H9 (cell line): Measurements from ENCODE around the gene CXCR5. TPM values are rescaled to one million over a fixed set of nuclear protein-coding genes. Genes with fewer than 3 reads are reported as not detected.

Experiments
- DNase-seq: peaks from one replicate; pipeline ENCODE4 v3.0.0-alpha.2; 2017
- H2AFZ ChIP-seq: one replicate; pipeline ENCODE4 v1.6.1; 2013; ENCODE audit warnings: mild to moderate bottlenecking, low read length, control low read depth, moderate library complexity
- H2AK5ac ChIP-seq: 2 replicates; pipeline ENCODE4 v1.6.1; 2013; ENCODE audit warnings: low read length, control low read depth, mixed read lengths; ENCODE audit not compliant: insufficient read length
- H2BK120ac ChIP-seq: one replicate; pipeline ENCODE4 v1.6.1; 2013; ENCODE audit warnings: low read depth, mild to moderate bottlenecking, low read length, control low read depth, inconsistent platforms; ENCODE audit not compliant: poor library complexity, severe bottlenecking
- H2BK12ac ChIP-seq: 2 replicates; pipeline ENCODE4 v1.6.1; 2013; ENCODE audit warnings: low read length, control low read depth, mixed read lengths, low read depth; ENCODE audit not compliant: insufficient read length
- H2BK15ac ChIP-seq: 2 replicates; pipeline ENCODE4 v1.6.1; 2013; ENCODE audit warnings: low read depth, low read length, control low read depth
- H2BK20ac ChIP-seq: one replicate; pipeline ENCODE4 v1.6.1; 2013; ENCODE audit warnings: low read depth, mild to moderate bottlenecking, low read length, control low read depth, inconsistent platforms; ENCODE audit not compliant: poor library complexity, severe bottlenecking
- H2BK5ac ChIP-seq: 2 replicates; pipeline ENCODE4 v1.6.1; 2013; ENCODE audit warnings: low read length, control low read depth, mixed read lengths; ENCODE audit not compliant: insufficient read length
- H3K14ac ChIP-seq: 2 replicates; pipeline ENCODE4 v1.6.1; 2013; ENCODE audit warnings: low read length, control low read depth; ENCODE audit not compliant: insufficient read depth
- H3K18ac ChIP-seq: 2 replicates; pipeline ENCODE4 v1.6.1; 2013; ENCODE audit warnings: low read depth, mild to moderate bottlenecking, mixed read lengths, low read length, control low read depth; ENCODE audit not compliant: insufficient read length
- H3K23ac ChIP-seq: 2 replicates; pipeline ENCODE4 v1.6.1; 2013; ENCODE audit warnings: low read length, control low read depth, mixed read lengths, low read depth; ENCODE audit not compliant: insufficient read length
- H3K23me2 ChIP-seq: 2 replicates; pipeline ENCODE4 v1.6.1; 2013; ENCODE audit warnings: low read depth, mild to moderate bottlenecking, mixed read lengths, low read length, control low read depth; ENCODE audit not compliant: insufficient read length, poor library complexity, severe bottlenecking
- H3K27ac ChIP-seq: 2 replicates; pipeline ENCODE4 v1.5.1; 2013; ENCODE audit warnings: low read length, control low read depth, mixed read lengths, low read depth; ENCODE audit not compliant: insufficient read length
- H3K27me3 ChIP-seq: 2 replicates; pipeline ENCODE4 v1.6.1; 2013; ENCODE audit warnings: low read length, control low read depth, inconsistent platforms; ENCODE audit not compliant: insufficient read depth
- H3K4ac ChIP-seq: 2 replicates; pipeline ENCODE4 v1.6.1; 2013; ENCODE audit warnings: low read depth, mild to moderate bottlenecking, control low read depth, inconsistent platforms, low read length, moderate library complexity
- H3K4me1 ChIP-seq: 2 replicates; pipeline ENCODE4 v1.6.1; 2013; ENCODE audit warnings: low read length, control low read depth, inconsistent platforms; ENCODE audit not compliant: insufficient read depth
- H3K4me2 ChIP-seq: 2 replicates; pipeline ENCODE4 v1.6.1; 2013; ENCODE audit warnings: low read length, control low read depth, mixed read lengths; ENCODE audit not compliant: insufficient read length, insufficient read depth
- H3K56ac ChIP-seq: 2 replicates; pipeline ENCODE4 v1.6.1; 2013; ENCODE audit warnings: low read depth, mild to moderate bottlenecking, mixed read lengths, low read length, control low read depth; ENCODE audit not compliant: insufficient read length
- H3K79me1 ChIP-seq: 2 replicates; pipeline ENCODE4 v1.6.1; 2013; ENCODE audit warnings: low read depth, mild to moderate bottlenecking, moderate library complexity, low read length, control low read depth, inconsistent platforms; ENCODE audit not compliant: insufficient read depth, poor library complexity, severe bottlenecking
- H3K79me2 ChIP-seq: 2 replicates; pipeline ENCODE4 v1.6.1; 2013; ENCODE audit warnings: low read length, control low read depth, inconsistent platforms; ENCODE audit not compliant: insufficient read depth
- H3K9ac ChIP-seq: 2 replicates; pipeline ENCODE4 v1.6.1; 2013; ENCODE audit warnings: low read length, control low read depth, mixed read lengths; ENCODE audit not compliant: insufficient read length; ENCODE audit errors: extremely low read depth
- H3K9me3 ChIP-seq: one replicate; pipeline ENCODE4 v1.6.1; 2013; ENCODE audit warnings: low read depth, low read length, inconsistent platforms; ENCODE audit not compliant: control insufficient read depth
- H3T11ph ChIP-seq: one replicate; pipeline ENCODE4 v1.6.1; 2013; ENCODE audit warnings: mild to moderate bottlenecking, low read length, control low read depth, inconsistent platforms
- H4K20me1 ChIP-seq: one replicate; pipeline ENCODE4 v1.6.1; 2013; ENCODE audit not compliant: control insufficient read depth, insufficient read length, insufficient read depth
- H4K5ac ChIP-seq: 2 replicates; pipeline ENCODE4 v1.6.1; 2013; ENCODE audit warnings: low read depth, mild to moderate bottlenecking, mixed read lengths, low read length, control low read depth; ENCODE audit not compliant: insufficient read length
- H4K8ac ChIP-seq: replicated peaks from 2 replicates; pipeline ENCODE4 v1.6.1; 2013; ENCODE audit warnings: low read length, control low read depth, mixed read lengths, low read depth; ENCODE audit not compliant: insufficient read length
- H4K91ac ChIP-seq: 2 replicates; pipeline ENCODE4 v1.6.1; 2013; ENCODE audit warnings: low read depth, mild to moderate bottlenecking, moderate library complexity, mixed read lengths, low read length, control low read depth; ENCODE audit not compliant: insufficient read length
- H3K27ac Mint-ChIP-seq, 3 experiments: 2 replicates in 2 of 3; 3 replicates in 1 of 3; pipeline ENCODE4 v1.8.0; 2020 to 2021; ENCODE audit warnings: mixed read lengths in 3 of 3, mild to moderate bottlenecking in 1 of 3, moderate library complexity in 1 of 3
- H3K27me3 Mint-ChIP-seq: 2 replicates; pipeline ENCODE4 v1.8.0; 2021; ENCODE audit warnings: low read depth, mild to moderate bottlenecking, moderate library complexity, mixed read lengths
- H3K36me3 Mint-ChIP-seq, 3 experiments: 2 replicates in 2 of 3; 3 replicates in 1 of 3; pipeline ENCODE4 v1.8.0; 2020 to 2021; ENCODE audit warnings: low read depth in 3 of 3, mixed read lengths in 3 of 3; ENCODE audit not compliant: insufficient read depth in 1 of 3
- H3K4me1 Mint-ChIP-seq, 2 experiments: 2 replicates each; pipeline ENCODE4 v1.8.0; 2020; ENCODE audit warnings: mixed read lengths in 2 of 2
- H3K4me3 Mint-ChIP-seq, 2 experiments: 2 replicates in 1 of 2; 3 replicates in 1 of 2; pipeline ENCODE4 v1.8.0; 2020 to 2021; ENCODE audit warnings: mild to moderate bottlenecking in 2 of 2, mixed read lengths in 2 of 2, moderate library complexity in 1 of 2
- H3K9me3 Mint-ChIP-seq, 2 experiments: 2 replicates in 1 of 2; 3 replicates in 1 of 2; pipeline ENCODE4 v1.8.0; 2020; ENCODE audit warnings: mild to moderate bottlenecking in 2 of 2, mixed read lengths in 2 of 2, moderate library complexity in 1 of 2
- CTCF ChIP-seq: fragments of 200-600 bp; sonication (generic); conservative IDR thresholded peaks from 3 replicates; pipeline ENCODE4 v1.8.0; 2021; ENCODE audit warnings: antibody characterized with exemption, mild to moderate bottlenecking
- WGBS: extraction: QIAGEN DNeasy Blood & Tissue Kit; methylation state at CpG from one replicate; pipeline ENCODE4 v1.1.7; 2013; ENCODE audit warnings: missing lambda C conversion rate, low lambda C conversion rate, mixed read lengths; ENCODE audit not compliant: insufficient read length; ENCODE audit errors: extremely low coverage; 5-methylcytosine and 5-hydroxymethylcytosine counted together
- total RNA-seq: library from RNA; stranded (reverse); gene quantifications from 2 replicates; pipeline ENCODE4 v1.2.1, GENCODE V29; 2021

Gene CXCR5
- total RNA-seq, 1 experiment from 2014 or later = 0.07 TPM

GRCh38 chr11:118882491-118882890, 1.2 kb upstream of the CXCR5 start:
- no peak overlapping the region for H3K27ac ChIP-seq
- no peak overlapping the region for H2AK5ac ChIP-seq
- Mint-ChIP-seq H3K4me3 (no peak overlapping the region), H3K4me1 (peaks cover 9 to 14% of the 10 kb centered on the region in 2 experiments), H3K9me3 (no peaks in the 10 kb centered on the region), H3K36me3 (no peaks in the 10 kb centered on the region; a peak in 1 of 7 replicates), H3K27me3 (peaks cover 30% of the 10 kb centered on the region), H3K27ac (no peak overlapping the region)
- no peak overlapping the region for H3K56ac ChIP-seq
- WGBS = no CpG with 5 or more reads among the region's 5 CpGs
- no peak overlapping the region for H3K9ac ChIP-seq
- H2BK5ac ChIP-seq = no peak overlapping the region
- H3K79me1 ChIP-seq = no peaks in the 10 kb centered on the region
- no peaks in the 10 kb centered on the region for H3K23me2 ChIP-seq
- no peak overlapping the region for H2BK15ac ChIP-seq
- H3K4ac ChIP-seq = no peak overlapping the region
- TF ChIP-seq CTCF = no peak
- no peak overlapping the region for H4K8ac ChIP-seq
- H3K14ac ChIP-seq = no peak overlapping the region
- H3K27me3 ChIP-seq = no peaks in the 10 kb centered on the region
- H4K5ac ChIP-seq = no peak overlapping the region
- H2AFZ ChIP-seq = no peak overlapping the region
- no peak overlapping the region for H3K18ac ChIP-seq
- H2BK20ac ChIP-seq = no peak overlapping the region
- no peaks in the 10 kb centered on the region for H3K4me1 ChIP-seq
- no peaks in the 10 kb centered on the region for H3K9me3 ChIP-seq
- H4K20me1 ChIP-seq = no peaks in the 10 kb centered on the region
- no peaks in the 10 kb centered on the region for H3K79me2 ChIP-seq
- DNase-seq = no peak
- H2BK12ac ChIP-seq = no peak overlapping the region
- no peak overlapping the region for H3T11ph ChIP-seq
- no peak overlapping the region for H2BK120ac ChIP-seq
- H3K4me2 ChIP-seq = no peak overlapping the region
- no peak overlapping the region for H3K23ac ChIP-seq
- no peak overlapping the region for H4K91ac ChIP-seq
